ENCODE measurements around the gene CLIC5.

The CLIC5 gene

GRCh38 chr6:46023216-46023915 is 7.7 kb upstream of the CLIC5 start:
- Histone ChIP-seq H3K27me3 (replicated peaks in 2 of 5; ENCODE audit: control insufficient read depth in 4 of 5, insufficient read depth in 5 of 5, low read length in 4 of 5) (peaks cover 0 to 3% (median 0%) of the 10 kb centered on the region in 5 experiments), H3K4me3 (ENCODE audit: control insufficient read depth in 1 of 7, extremely low read depth in 1 of 7, insufficient read depth in 4 of 7, low read depth in 2 of 7, low read length in 6 of 7) (no peak overlapping the region), H3K36me3 (ENCODE audit: control insufficient read depth in 4 of 4, insufficient read depth in 4 of 4, low read length in 3 of 4) (no peaks in the 10 kb centered on the region), H3K27ac (ENCODE audit: insufficient read depth in 1 of 2, low read depth in 1 of 2, low read length in 2 of 2, poor library complexity in 1 of 2, severe bottlenecking in 2 of 2) (no peak overlapping the region), H3K4me1 (ENCODE audit: control extremely low read depth in 1 of 4, control insufficient read depth in 4 of 4, insufficient read depth in 4 of 4, low read length in 3 of 4) (no peaks in the 10 kb centered on the region), H3K9me3 (ENCODE audit: control extremely low read depth in 1 of 5, control insufficient read depth in 4 of 5, insufficient read depth in 2 of 5, low read depth in 1 of 5, low read length in 4 of 5) (peaks cover 0 to 1% (median 0%) of the 10 kb centered on the region in 5 experiments)
- WGBS (ENCODE audit: insufficient coverage) = 96% methylated on average over 3 of the region's 3 CpGs
- ChIA-PET POLR2A (no interaction called here), CTCF (interaction anchor here (1.2 kb wide), 1 partner anchor 13 kb away, joined by 3 read pairs; no protein-coding TSS in a partner anchor)
- no peak for DNase-seq

DNA sequence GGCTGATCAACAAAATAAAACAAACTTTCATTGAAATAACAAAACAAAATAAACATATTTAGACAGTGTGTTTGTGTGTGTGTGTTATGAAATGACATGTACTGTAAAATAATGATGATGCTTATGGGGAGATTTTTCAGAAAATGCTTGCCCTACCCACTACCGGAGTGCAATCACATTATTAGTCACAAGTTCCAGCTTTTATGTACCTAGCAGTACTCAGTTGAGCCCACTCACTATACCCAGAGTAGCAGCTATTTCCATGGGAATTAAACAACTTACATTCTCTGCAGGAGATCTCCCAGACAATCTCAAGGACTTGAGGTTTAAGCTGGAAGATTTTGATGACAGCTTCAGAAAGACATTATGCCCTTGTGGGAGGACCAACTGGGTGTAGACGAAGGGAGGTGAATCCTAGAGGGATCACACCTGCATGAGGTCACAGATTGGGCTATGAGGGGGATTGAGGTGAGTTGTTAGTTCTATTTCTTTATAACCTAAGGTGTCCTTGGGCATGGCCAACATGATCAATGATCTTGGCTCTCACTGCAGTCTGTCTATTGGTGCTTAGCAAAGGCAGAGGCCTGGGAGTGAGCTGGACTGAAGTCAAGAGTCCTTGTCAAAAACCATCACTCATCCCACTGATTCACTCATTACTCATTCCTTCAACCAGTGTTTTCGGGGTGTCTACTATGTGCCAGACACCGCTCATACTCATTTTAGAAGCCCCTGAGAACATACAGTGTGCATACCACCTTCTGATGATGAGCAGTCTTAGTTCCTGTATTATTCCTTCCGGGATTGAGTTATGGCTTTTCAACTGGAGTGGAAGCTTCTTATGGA is 6.7 kb upstream of the CLIC5 start:
- no peaks in the 10 kb centered on the region for H3K36me3 ChIP-seq (ENCODE audit: control insufficient read depth in 4 of 4, insufficient read depth in 4 of 4, low read length in 3 of 4)
- POLR2A ChIA-PET = no interaction called here
- no peak for DNase-seq
- WGBS (ENCODE audit: insufficient coverage) = 100% methylated on average over 3 of the region's 5 CpGs
- no peak overlapping the region for H3K4me3 ChIP-seq (ENCODE audit: control insufficient read depth in 1 of 7, extremely low read depth in 1 of 7, insufficient read depth in 4 of 7, low read depth in 2 of 7, low read length in 6 of 7)
- CTCF ChIA-PET = interaction anchor here (1.2 kb wide), 1 partner anchor 11 kb away, joined by 3 read pairs; no protein-coding TSS in a partner anchor
- peaks cover 0 to 1% (median 0%) of the 10 kb centered on the region in 5 experiments for H3K9me3 ChIP-seq (ENCODE audit: control extremely low read depth in 1 of 5, control insufficient read depth in 4 of 5, insufficient read depth in 2 of 5, low read depth in 1 of 5, low read length in 4 of 5)
- H3K4me1 ChIP-seq (ENCODE audit: control extremely low read depth in 1 of 4, control insufficient read depth in 4 of 4, insufficient read depth in 4 of 4, low read length in 3 of 4) = no peaks in the 10 kb centered on the region
- no peak overlapping the region for H3K27ac ChIP-seq (ENCODE audit: insufficient read depth in 1 of 2, low read depth in 1 of 2, low read length in 2 of 2, poor library complexity in 1 of 2, severe bottlenecking in 2 of 2)
- H3K27me3 ChIP-seq (replicated peaks in 2 of 5; ENCODE audit: control insufficient read depth in 4 of 5, insufficient read depth in 5 of 5, low read length in 4 of 5) = peaks cover 0 to 7% (median 3%) of the 10 kb centered on the region in 5 experiments

- peaks cover 0 to 7% (median 3%) of the 10 kb centered on the region in 5 experiments for H3K9me3 ChIP-seq (ENCODE audit: control extremely low read depth in 1 of 5, control insufficient read depth in 4 of 5, insufficient read depth in 2 of 5, low read depth in 1 of 5, low read length in 4 of 5)
- peaks cover 5 to 43% (median 26%) of the 10 kb centered on the region in 5 experiments for H3K27me3 ChIP-seq (replicated peaks in 2 of 5; ENCODE audit: control insufficient read depth in 4 of 5, insufficient read depth in 5 of 5, low read length in 4 of 5)
- no peaks in the 10 kb centered on the region for H3K36me3 ChIP-seq (ENCODE audit: control insufficient read depth in 4 of 4, insufficient read depth in 4 of 4, low read length in 3 of 4)
- no peak for DNase-seq
- no peak overlapping the region for H3K27ac ChIP-seq (ENCODE audit: insufficient read depth in 1 of 2, low read depth in 1 of 2, low read length in 2 of 2, poor library complexity in 1 of 2, severe bottlenecking in 2 of 2)
- WGBS (ENCODE audit: insufficient coverage) = 92% methylated on average over 2 of the region's 2 CpGs
- POLR2A ChIA-PET = no interaction called here
- H3K4me1 ChIP-seq (ENCODE audit: control extremely low read depth in 1 of 4, control insufficient read depth in 4 of 4, insufficient read depth in 4 of 4, low read length in 3 of 4) = peaks cover 0 to 22% (median 17%) of the 10 kb centered on the region in 4 experiments
- CTCF ChIA-PET = interaction anchor here (1.0 kb wide), 1 partner anchor 15 kb away, joined by 3 read pairs; no protein-coding TSS in a partner anchor
- no peak overlapping the region for H3K4me3 ChIP-seq (ENCODE audit: control insufficient read depth in 1 of 7, extremely low read depth in 1 of 7, insufficient read depth in 4 of 7, low read depth in 2 of 7, low read length in 6 of 7)
These were observed 2.1 kb upstream of the CLIC5 start for GRCh38 chr6:46017726-46018125.

DNA sequence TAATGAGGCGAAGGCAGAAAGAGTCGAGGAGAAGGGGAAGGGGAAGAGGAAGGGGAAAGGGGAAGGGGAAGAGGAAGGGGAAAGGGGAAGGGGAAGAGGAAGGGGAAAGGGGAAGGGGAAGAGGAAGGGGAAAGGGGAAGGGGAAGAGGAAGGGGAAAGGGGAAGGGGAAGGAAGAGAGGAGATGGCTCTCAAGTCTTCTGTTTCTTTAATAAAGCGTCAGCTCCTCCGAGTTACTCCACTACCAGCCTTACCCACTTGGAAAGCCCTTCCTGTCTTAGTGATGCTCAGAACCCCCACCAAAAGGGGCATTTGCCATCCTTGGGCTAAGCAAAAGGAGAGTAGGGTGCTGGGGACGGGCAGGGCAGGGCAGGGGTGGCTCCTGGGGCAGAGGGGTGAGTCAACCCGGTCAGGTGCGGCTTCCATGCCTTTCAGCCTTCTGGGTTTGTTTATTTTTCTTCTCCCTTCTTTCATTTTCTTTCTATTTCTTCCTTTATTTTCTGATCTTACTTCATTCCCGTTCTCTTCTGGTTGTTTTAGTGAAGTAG is 476 bp upstream of the CLIC5 start:
- ChIA-PET CTCF (no interaction called here), POLR2A (no interaction called here)
- Histone ChIP-seq H3K27ac (ENCODE audit: insufficient read depth in 1 of 2, low read depth in 1 of 2, low read length in 2 of 2, poor library complexity in 1 of 2, severe bottlenecking in 2 of 2) (no peak overlapping the region), H3K4me3 (ENCODE audit: control insufficient read depth in 1 of 7, extremely low read depth in 1 of 7, insufficient read depth in 4 of 7, low read depth in 2 of 7, low read length in 6 of 7) (peak overlapping the region in 5 of 7 experiments; percentile 53 to 78 (median 71)), H3K9me3 (ENCODE audit: control extremely low read depth in 1 of 5, control insufficient read depth in 4 of 5, insufficient read depth in 2 of 5, low read depth in 1 of 5, low read length in 4 of 5) (peaks cover 0 to 7% (median 3%) of the 10 kb centered on the region in 5 experiments), H3K27me3 (replicated peaks in 2 of 5; ENCODE audit: control insufficient read depth in 4 of 5, insufficient read depth in 5 of 5, low read length in 4 of 5) (peaks cover 5 to 43% (median 26%) of the 10 kb centered on the region in 5 experiments), H3K4me1 (ENCODE audit: control extremely low read depth in 1 of 4, control insufficient read depth in 4 of 4, insufficient read depth in 4 of 4, low read length in 3 of 4) (peaks cover under 1 to 29% (median 20%) of the 10 kb centered on the region in 4 experiments), H3K36me3 (ENCODE audit: control insufficient read depth in 4 of 4, insufficient read depth in 4 of 4, low read length in 3 of 4) (no peaks in the 10 kb centered on the region)
- DNase-seq = peak in 2 of 3 donors; percentile 25 to 40
- WGBS (ENCODE audit: insufficient coverage) = 39% methylated on average over 2 of the region's 8 CpGs

GRCh38 chr6:46014511-46015118 is 1.0 kb downstream of the CLIC5 start:
- H3K4me3 ChIP-seq (ENCODE audit: control insufficient read depth in 1 of 7, extremely low read depth in 1 of 7, insufficient read depth in 4 of 7, low read depth in 2 of 7, low read length in 6 of 7) = peak overlapping the region; percentile 35 to 78 (median 61)
- H3K4me1 ChIP-seq (ENCODE audit: control extremely low read depth in 1 of 4, control insufficient read depth in 4 of 4, insufficient read depth in 4 of 4, low read length in 3 of 4) = peaks cover 3 to 31% (median 21%) of the 10 kb centered on the region in 4 experiments
- no peak overlapping the region for H3K27ac ChIP-seq (ENCODE audit: insufficient read depth in 1 of 2, low read depth in 1 of 2, low read length in 2 of 2, poor library complexity in 1 of 2, severe bottlenecking in 2 of 2)
- ChIA-PET CTCF (no interaction called here), POLR2A (no interaction called here)
- H3K27me3 ChIP-seq (replicated peaks in 2 of 5; ENCODE audit: control insufficient read depth in 4 of 5, insufficient read depth in 5 of 5, low read length in 4 of 5) = peaks cover 5 to 43% (median 28%) of the 10 kb centered on the region in 5 experiments
- peak in 2 of 3 donors; percentile 19 to 45 for DNase-seq
- H3K36me3 ChIP-seq (ENCODE audit: control insufficient read depth in 4 of 4, insufficient read depth in 4 of 4, low read length in 3 of 4) = no peaks in the 10 kb centered on the region
- peaks cover 0 to 7% (median 3%) of the 10 kb centered on the region in 5 experiments for H3K9me3 ChIP-seq (ENCODE audit: control extremely low read depth in 1 of 5, control insufficient read depth in 4 of 5, insufficient read depth in 2 of 5, low read depth in 1 of 5, low read length in 4 of 5)
- 6% methylated on average over 8 of the region's 21 CpGs for WGBS (ENCODE audit: insufficient coverage)

DNA sequence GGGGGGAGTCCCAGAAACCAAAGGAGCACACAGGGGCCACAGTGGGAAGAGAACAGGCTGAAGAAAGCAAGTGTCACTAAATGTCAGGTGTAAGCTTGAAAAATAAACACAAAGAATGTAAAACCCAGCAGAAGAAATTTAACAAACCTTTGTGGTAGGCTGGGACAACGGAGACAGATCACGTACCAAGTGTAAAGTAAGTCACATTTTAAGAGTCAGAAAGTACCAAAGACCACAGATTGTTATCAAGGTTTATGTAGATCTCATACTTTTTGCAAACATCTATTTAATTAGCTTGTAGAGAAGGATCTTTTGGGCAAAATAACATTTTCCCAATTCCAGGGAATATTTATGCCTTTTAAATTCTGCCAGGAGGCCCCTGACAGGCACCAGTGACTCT is 1.6 kb downstream of the CLIC5 start:
- Histone ChIP-seq H3K36me3 (ENCODE audit: control insufficient read depth in 4 of 4, insufficient read depth in 4 of 4, low read length in 3 of 4) (no peaks in the 10 kb centered on the region), H3K4me3 (ENCODE audit: control insufficient read depth in 1 of 7, extremely low read depth in 1 of 7, insufficient read depth in 4 of 7, low read depth in 2 of 7, low read length in 6 of 7) (peak overlapping the region in 3 of 7 experiments; percentile 53 to 78 (median 71)), H3K27ac (ENCODE audit: insufficient read depth in 1 of 2, low read depth in 1 of 2, low read length in 2 of 2, poor library complexity in 1 of 2, severe bottlenecking in 2 of 2) (no peak overlapping the region), H3K9me3 (ENCODE audit: control extremely low read depth in 1 of 5, control insufficient read depth in 4 of 5, insufficient read depth in 2 of 5, low read depth in 1 of 5, low read length in 4 of 5) (peaks cover 0 to 7% (median 3%) of the 10 kb centered on the region in 5 experiments), H3K27me3 (replicated peaks in 2 of 5; ENCODE audit: control insufficient read depth in 4 of 5, insufficient read depth in 5 of 5, low read length in 4 of 5) (peaks cover 5 to 43% (median 28%) of the 10 kb centered on the region in 5 experiments), H3K4me1 (ENCODE audit: control extremely low read depth in 1 of 4, control insufficient read depth in 4 of 4, insufficient read depth in 4 of 4, low read length in 3 of 4) (peaks cover 3 to 31% (median 21%) of the 10 kb centered on the region in 4 experiments)
- ChIA-PET CTCF (no interaction called here), POLR2A (no interaction called here)
- no CpG with 5 or more reads among the region's 2 CpGs for WGBS (ENCODE audit: insufficient coverage)
- peak in 2 of 3 donors; percentile 6 to 7 for DNase-seq
